Left lung (tissue), 10 donors: ENCODE data around the gene CNPPD1. TPM values are rescaled to one million over a fixed set of nuclear protein-coding genes. Genes with fewer than 3 reads are reported as not detected.

ENCODE experiments used
- ATAC-seq: fragments of 200-7000 bp; cut with Tn5 transposase; one replicate; pipeline ENCODE4 v1.9.1; 2020; ENCODE audit warnings: moderate library complexity
- DNase-seq, 4 donors: peaks; one replicate each; pipeline ENCODE4 v3.0.0-alpha.2; 2013 to 2020
- H3K27ac ChIP-seq, 2 donors: fragments of 200-600 bp; sonication (generic) in 1 of 2; one replicate each; pipeline versions ENCODE4 v1.5.0 to v1.8.0; 2020 to 2021
- H3K27me3 ChIP-seq, 2 donors: fragments of 200-600 bp; sonication (generic) in 1 of 2; one replicate each; pipeline versions ENCODE4 v1.5.0 to v1.8.0; 2020 to 2021
- H3K36me3 ChIP-seq, 2 donors: fragments of 200-600 bp; sonication (generic) in 1 of 2; one replicate each; pipeline versions ENCODE4 v1.5.0 to v1.8.0; 2020 to 2021
- H3K4me1 ChIP-seq, 2 donors: fragments of 200-600 bp; one replicate each; pipeline ENCODE4 v1.8.0; 2021
- H3K4me3 ChIP-seq, 2 donors: fragments of 200-600 bp; sonication (generic) in 1 of 2; one replicate each; pipeline versions ENCODE4 v1.5.0 to v1.8.0; 2020 to 2021; ENCODE audit warnings: mild to moderate bottlenecking in 1 of 2
- H3K9me3 ChIP-seq, 2 donors: fragments of 200-600 bp; sonication (generic) in 1 of 2; one replicate each; pipeline versions ENCODE4 v1.5.0 to v1.8.0; 2020 to 2021
- CTCF ChIP-seq, 2 donors: fragments of 200-600 bp; sonication (generic) in 1 of 2; IDR thresholded peaks; one replicate each; pipeline versions ENCODE4 v1.5.0 to v1.8.0; 2021; ENCODE audit warnings: antibody characterized with exemption in 2 of 2
- intact Hi-C, 2 donors: fragments of 100-400 bp; cut with DNase I; formaldehyde crosslinking; loops; one replicate each; pipeline versions ENCODE4 v1.11.2 to v1.14.2; 2022
- polyA plus RNA-seq, 6 donors: library from polyadenylated mRNA; unstranded; fragments of 120-200 nt; gene quantifications; one replicate each; pipeline ENCODE4 v1.2.1, GENCODE V29; 2013; ENCODE audit not compliant: insufficient read length in 6 of 6
- total RNA-seq, 2 donors: library from RNA; stranded (reverse); fragmentation: NEBNext Ultra II Directional; extraction: Animal tissue kit (Norgen Biotek cat#: 25700); gene quantifications; one replicate each; pipeline ENCODE4 v1.2.1, GENCODE V29; 2021
- donor health status: DM: no; HTN: yes; CAD: no.
- donor health status: DM: no; HTN: no; CAD: no.

Gene CNPPD1
- total and polyA plus RNA-seq, 8 donors: 34.6 to 68.2 (median 42.0) TPM

GRCh38 chr2:219221957-219222518, 45.3 kb upstream of the CNPPD1 start:
- Histone ChIP-seq H3K27me3 (no peaks in the 10 kb centered on the region), H3K4me1 (peaks cover 17 to 52% of the 10 kb centered on the region in 2 donors), H3K9me3 (no peaks in the 10 kb centered on the region), H3K27ac (no peak overlapping the region), H3K36me3 (peaks cover 0 to 77% of the 10 kb centered on the region in 2 donors), H3K4me3 (no peak overlapping the region)
- no peak for TF ChIP-seq CTCF (IDR thresholded peaks at IDR 0.05)
- ATAC-seq (no peak), DNase-seq (no peak)
- intact Hi-C loops: no loop called here

DNA sequence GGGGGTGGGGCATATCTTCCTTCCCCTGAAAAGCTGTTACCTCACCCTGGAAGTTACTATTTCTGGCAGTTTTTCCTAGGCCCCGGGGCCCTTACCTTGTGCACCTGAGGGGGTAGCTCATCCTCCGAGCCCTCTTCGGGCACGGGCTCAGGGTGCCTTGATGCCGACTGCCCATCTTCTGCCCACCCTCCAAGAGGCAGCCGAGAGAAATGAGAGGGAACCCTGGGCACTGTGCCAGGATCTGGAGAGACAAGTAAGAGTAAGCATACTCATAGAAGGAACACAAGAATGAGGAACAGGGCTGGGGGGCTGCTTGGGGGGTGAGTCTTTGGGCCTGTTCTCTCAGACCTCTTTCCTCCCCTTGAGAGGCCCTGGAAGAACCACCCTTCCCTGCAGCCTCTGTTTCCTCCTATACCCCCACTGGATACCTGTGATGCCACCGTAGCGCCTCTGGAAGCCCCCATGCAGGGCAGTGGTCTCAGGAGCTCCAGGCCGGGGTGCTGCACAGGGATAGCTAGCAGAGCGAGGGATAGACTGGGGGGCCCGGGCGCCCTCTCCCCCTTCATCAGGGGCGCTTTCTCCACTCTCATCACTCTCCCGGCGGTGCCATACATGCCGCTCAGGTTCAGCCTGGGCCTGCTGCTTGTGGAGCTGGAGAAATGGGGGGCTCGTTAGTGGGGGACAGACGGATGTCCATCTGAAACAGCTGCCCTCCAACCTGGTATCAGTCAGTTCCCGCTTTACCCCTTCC, 44.1 kb upstream of the CNPPD1 start:
- DNase-seq (no peak), ATAC-seq (no peak)
- no peak overlapping the region for H3K4me3 ChIP-seq
- H3K27me3 ChIP-seq: no peaks in the 10 kb centered on the region
- H3K27ac ChIP-seq: no peak overlapping the region
- TF ChIP-seq CTCF (IDR thresholded peaks at IDR 0.05): no peak
- H3K4me1 ChIP-seq: peaks cover 17 to 50% of the 10 kb centered on the region in 2 donors
- H3K36me3 ChIP-seq: peaks cover 0 to 72% of the 10 kb centered on the region in 2 donors
- no peaks in the 10 kb centered on the region for H3K9me3 ChIP-seq
- intact Hi-C loops: no loop called here

- no peak for TF ChIP-seq CTCF (IDR thresholded peaks at IDR 0.05)
- no peak overlapping the region for H3K4me3 ChIP-seq
- no peak for DNase-seq
- intact Hi-C loops: no loop called here
- peak overlapping the region in 1 of 2 donors; percentile 92 for H3K27ac ChIP-seq
- no peaks in the 10 kb centered on the region for H3K9me3 ChIP-seq
- H3K36me3 ChIP-seq: peaks cover 0 to 70% of the 10 kb centered on the region in 2 donors
- no peaks in the 10 kb centered on the region for H3K27me3 ChIP-seq
- no peak for ATAC-seq
- peaks cover 17 to 42% of the 10 kb centered on the region in 2 donors for H3K4me1 ChIP-seq
These were observed 43.2 kb upstream of the CNPPD1 start for GRCh38 chr2:219219784-219220532.

GRCh38 chr2:219218732-219219701, 42.3 kb upstream of the CNPPD1 start, which contains the start of gene ABCB6:
Gene ABCB6 (minus strand): TSS chr2:219218958. CDS start chr2:219218673, 285 bp downstream.
- peak within 1 kb of the TSS; percentile 90 to 92 for H3K27ac ChIP-seq
- ATAC-seq (peak; percentile 92), DNase-seq (peak; percentile 94 to 97 (median 96))
- intact Hi-C loops: no loop called here
- no peak for TF ChIP-seq CTCF (IDR thresholded peaks at IDR 0.05)
- H3K36me3 ChIP-seq: peaks cover 0 to 69% of the 10 kb centered on the region in 2 donors
- H3K9me3 ChIP-seq: no peaks in the 10 kb centered on the region
- H3K4me3 ChIP-seq: peak within 1 kb of the TSS; percentile 53 to 68
- no peaks in the 10 kb centered on the region for H3K27me3 ChIP-seq
- peaks cover 17 to 35% of the 10 kb centered on the region in 2 donors for H3K4me1 ChIP-seq
